AG09319 (cell line): ENCODE results near the gene MRPL57.

Source experiments
- DNase-seq: peaks from one replicate; pipeline ENCODE4 v3.0.0-alpha.2; 2010; ENCODE audit warnings: low read depth; ENCODE audit errors: extremely low read depth
- CTCF ChIP-seq: IDR thresholded peaks from 2 replicates; pipeline ENCODE4 v1.5.1; 2011; ENCODE audit warnings: low read depth, mild to moderate bottlenecking, inconsistent platforms, low read length, moderate library complexity

Gene MRPL57

GRCh38 chr13:21139374-21139773, 37.1 kb upstream of the MRPL57 start:
- TF ChIP-seq CTCF, result no peak
- DNase-seq, result no peak

- TF ChIP-seq CTCF, result no peak
- DNase-seq, result no peak
Observed at GRCh38 chr13:21142766-21143165, 33.7 kb upstream of the MRPL57 start.

- no peak for DNase-seq
- TF ChIP-seq CTCF, result no peak
Observed at GRCh38 chr13:21147827-21148226, 28.6 kb upstream of the MRPL57 start.

- no peak for DNase-seq
- no peak for TF ChIP-seq CTCF
Observed at GRCh38 chr13:21148557-21149258, 27.8 kb upstream of the MRPL57 start.

- DNase-seq, result no peak
- TF ChIP-seq CTCF, result no peak
Observed at GRCh38 chr13:21149568-21149967, 26.9 kb upstream of the MRPL57 start.

- no peak for DNase-seq
- TF ChIP-seq CTCF, result no peak
Observed at GRCh38 chr13:21150013-21150412, 26.4 kb upstream of the MRPL57 start.

GRCh38 chr13:21152251-21152899, 24.1 kb upstream of the MRPL57 start:
- no peak for TF ChIP-seq CTCF
- no peak for DNase-seq
